ENCODE measurements around the gene CALB2. TPM values are rescaled to one million over a fixed set of nuclear protein-coding genes. Genes with fewer than 3 reads are reported as not detected.

Gene CALB2
- total RNA-seq, 2 experiments from 2014 or later, result not detected

GRCh38 chr16:71408536-71408935, 50.0 kb downstream of the CALB2 start:
- Mint-ChIP-seq H3K4me3 (no peak overlapping the region), H3K36me3 (ENCODE audit: low read depth) (no peaks in the 10 kb centered on the region), H3K27me3 (peaks cover 27% of the 10 kb centered on the region), H3K27ac (no peak overlapping the region), H3K9me3 (no peaks in the 10 kb centered on the region), H3K4me1 (peaks cover 19% of the 10 kb centered on the region)
- ChIA-PET POLR2A (no interaction called here), CTCF (interaction anchor here (0.9 kb wide), 1 partner anchor 265 kb away, joined by 3 read pairs; no protein-coding TSS in a partner anchor)
- no peak for DNase-seq

GRCh38 chr16:71409011-71409775, 50.7 kb downstream of the CALB2 start:
- H3K27ac Mint-ChIP-seq, result no peak overlapping the region
- peaks cover 19% of the 10 kb centered on the region for H3K4me1 Mint-ChIP-seq
- no peak for DNase-seq
- no peaks in the 10 kb centered on the region for H3K9me3 Mint-ChIP-seq
- H3K4me3 Mint-ChIP-seq, result no peak overlapping the region
- no peaks in the 10 kb centered on the region for H3K36me3 Mint-ChIP-seq (ENCODE audit: low read depth)
- ChIA-PET CTCF (interaction anchor here (0.9 kb wide), 1 partner anchor 265 kb away, joined by 3 read pairs; no protein-coding TSS in a partner anchor), POLR2A (no interaction called here)
- peaks cover 27% of the 10 kb centered on the region for H3K27me3 Mint-ChIP-seq

- no peak for DNase-seq
- Mint-ChIP-seq H3K27ac (no peak overlapping the region), H3K9me3 (no peaks in the 10 kb centered on the region), H3K36me3 (ENCODE audit: low read depth) (no peaks in the 10 kb centered on the region), H3K4me1 (peaks cover 19% of the 10 kb centered on the region), H3K4me3 (no peak overlapping the region), H3K27me3 (peaks cover 27% of the 10 kb centered on the region)
- CTCF ChIA-PET, result no interaction called here
- POLR2A ChIA-PET, result no interaction called here
Observed at GRCh38 chr16:71410146-71410545, 51.6 kb downstream of the CALB2 start.

- ChIA-PET CTCF (interaction anchor here (0.7 to 3.6 kb wide), 10 partner anchors 10 to 198 kb away, joined by 3 to 21 read pairs (median 4); partner anchors contain the start of gene CHST4), POLR2A (interaction anchor here (0.7 kb wide), 1 partner anchor 24 kb away, joined by 3 read pairs; no protein-coding TSS in a partner anchor)
- no peaks in the 10 kb centered on the region for H3K9me3 Mint-ChIP-seq
- peak; percentile 76 for DNase-seq
- H3K4me1 Mint-ChIP-seq, result peaks cover 4% of the 10 kb centered on the region
- peaks cover 20% of the 10 kb centered on the region for H3K27me3 Mint-ChIP-seq
- H3K36me3 Mint-ChIP-seq (ENCODE audit: low read depth), result no peaks in the 10 kb centered on the region
- no peak overlapping the region for H3K27ac Mint-ChIP-seq
- no peak overlapping the region for H3K4me3 Mint-ChIP-seq
Observed at GRCh38 chr16:71412270-71413160, 54.0 kb downstream of the CALB2 start.

- DNase-seq, result no peak
- H3K4me3 Mint-ChIP-seq, result no peak overlapping the region
- ChIA-PET POLR2A (no interaction called here), CTCF (interaction anchor here (0.7 to 3.6 kb wide), 10 partner anchors 9 to 197 kb away, joined by 3 to 21 read pairs (median 4); partner anchors contain the start of gene CHST4)
- H3K36me3 Mint-ChIP-seq (ENCODE audit: low read depth), result no peaks in the 10 kb centered on the region
- H3K27me3 Mint-ChIP-seq, result peaks cover 16% of the 10 kb centered on the region
- H3K4me1 Mint-ChIP-seq, result no peaks in the 10 kb centered on the region
- no peak overlapping the region for H3K27ac Mint-ChIP-seq
- H3K9me3 Mint-ChIP-seq, result no peaks in the 10 kb centered on the region
Observed at GRCh38 chr16:71413341-71413740, 54.8 kb downstream of the CALB2 start.

GRCh38 chr16:71414038-71414437, 55.5 kb downstream of the CALB2 start:
- H3K4me3 Mint-ChIP-seq, result no peak overlapping the region
- no peak overlapping the region for H3K27ac Mint-ChIP-seq
- ChIA-PET CTCF (interaction anchor here (1.5 to 3.6 kb wide), 3 partner anchors 74 to 125 kb away, joined by 3 to 21 read pairs (median 6); no protein-coding TSS in a partner anchor), POLR2A (no interaction called here)
- H3K27me3 Mint-ChIP-seq, result peaks cover 18% of the 10 kb centered on the region
- no peaks in the 10 kb centered on the region for H3K4me1 Mint-ChIP-seq
- no peak for DNase-seq
- H3K36me3 Mint-ChIP-seq (ENCODE audit: low read depth), result no peaks in the 10 kb centered on the region
- no peaks in the 10 kb centered on the region for H3K9me3 Mint-ChIP-seq

- ChIA-PET CTCF (interaction anchor here (0.7 to 1.1 kb wide), 3 partner anchors 9 to 68 kb away, joined by 3 to 5 read pairs (median 3); no protein-coding TSS in a partner anchor), POLR2A (no interaction called here)
- Mint-ChIP-seq H3K27me3 (peaks cover 34% of the 10 kb centered on the region), H3K4me3 (no peak overlapping the region), H3K4me1 (no peaks in the 10 kb centered on the region), H3K9me3 (no peaks in the 10 kb centered on the region), H3K36me3 (ENCODE audit: low read depth) (no peaks in the 10 kb centered on the region), H3K27ac (no peak overlapping the region)
- DNase-seq, result peak; percentile 40
Observed at GRCh38 chr16:71421911-71422310, 63.4 kb downstream of the CALB2 start.

- peaks cover 40% of the 10 kb centered on the region for H3K27me3 Mint-ChIP-seq
- H3K36me3 Mint-ChIP-seq (ENCODE audit: low read depth), result no peaks in the 10 kb centered on the region
- H3K9me3 Mint-ChIP-seq, result no peaks in the 10 kb centered on the region
- no peaks in the 10 kb centered on the region for H3K4me1 Mint-ChIP-seq
- no peak overlapping the region for H3K27ac Mint-ChIP-seq
- no peak overlapping the region for H3K4me3 Mint-ChIP-seq
- ChIA-PET POLR2A (no interaction called here), CTCF (interaction anchor here (1.1 to 1.5 kb wide), 2 partner anchors 10 kb away, joined by 4 to 5 read pairs; no protein-coding TSS in a partner anchor)
- DNase-seq, result no peak
Observed at GRCh38 chr16:71423016-71423415, 64.5 kb downstream of the CALB2 start.

- ChIA-PET POLR2A (no interaction called here), CTCF (interaction anchor here (1.5 kb wide), 1 partner anchor 9 kb away, joined by 4 read pairs; no protein-coding TSS in a partner anchor)
- no peaks in the 10 kb centered on the region for H3K36me3 Mint-ChIP-seq (ENCODE audit: low read depth)
- peaks cover 36% of the 10 kb centered on the region for H3K27me3 Mint-ChIP-seq
- H3K27ac Mint-ChIP-seq, result no peak overlapping the region
- no peaks in the 10 kb centered on the region for H3K4me1 Mint-ChIP-seq
- H3K9me3 Mint-ChIP-seq, result no peaks in the 10 kb centered on the region
- no peak overlapping the region for H3K4me3 Mint-ChIP-seq
- no peak for DNase-seq
Observed at GRCh38 chr16:71423865-71424264, 65.3 kb downstream of the CALB2 start.

- Mint-ChIP-seq H3K4me3 (no peak overlapping the region), H3K27me3 (peaks cover 38% of the 10 kb centered on the region), H3K36me3 (ENCODE audit: low read depth) (no peaks in the 10 kb centered on the region), H3K4me1 (no peaks in the 10 kb centered on the region), H3K27ac (no peak overlapping the region), H3K9me3 (no peaks in the 10 kb centered on the region)
- CTCF ChIA-PET, result interaction anchor here (1.5 kb wide), 1 partner anchor 8 kb away, joined by 4 read pairs; no protein-coding TSS in a partner anchor
- no peak for DNase-seq
- POLR2A ChIA-PET, result no interaction called here
Observed at GRCh38 chr16:71424626-71425025, 66.1 kb downstream of the CALB2 start.

GRCh38 chr16:71425746-71426068, 67.2 kb downstream of the CALB2 start:
- no peak overlapping the region for H3K4me3 Mint-ChIP-seq
- no peak for DNase-seq
- H3K27me3 Mint-ChIP-seq, result peaks cover 38% of the 10 kb centered on the region
- H3K9me3 Mint-ChIP-seq, result no peaks in the 10 kb centered on the region
- ChIA-PET CTCF (no interaction called here), POLR2A (no interaction called here)
- H3K27ac Mint-ChIP-seq, result no peak overlapping the region
- no peaks in the 10 kb centered on the region for H3K4me1 Mint-ChIP-seq
- no peaks in the 10 kb centered on the region for H3K36me3 Mint-ChIP-seq (ENCODE audit: low read depth)

GRCh38 chr16:71426069-71426879, 67.8 kb downstream of the CALB2 start:
- no peak overlapping the region for H3K4me3 Mint-ChIP-seq

More at GRCh38 chr16:71426069-71426879, 67.8 kb downstream of the CALB2 start:
- ChIA-PET CTCF (no interaction called here), POLR2A (no interaction called here)
- peaks cover 38% of the 10 kb centered on the region for H3K27me3 Mint-ChIP-seq
- no peaks in the 10 kb centered on the region for H3K4me1 Mint-ChIP-seq
- DNase-seq, result no peak
- no peaks in the 10 kb centered on the region for H3K9me3 Mint-ChIP-seq
- H3K27ac Mint-ChIP-seq, result no peak overlapping the region
- H3K36me3 Mint-ChIP-seq (ENCODE audit: low read depth), result no peaks in the 10 kb centered on the region

All from activated CD4-positive, alpha-beta T cell treated with anti-CD3 and anti-CD28 coated beads, Interleukin-2, amount 10 ng/mL, durations not matched to agents 7 days and 5 days (primary cell).